Parathyroid adenoma (tissue), 2 donors: ENCODE data around the gene NPBWR2.
"Not testable (repeated sequence)": the region's sequence is repeated elsewhere in the genome, so short reads cannot be mapped to it uniquely, and the experiment has no call there.

ENCODE experiments used
- H2AFZ ChIP-seq: fragments of 300-600 bp; sonication (generic); one replicate; pipeline ENCODE4 v1.7.0; 2017; ENCODE audit warnings: antibody characterized with exemption, mild to moderate bottlenecking
- H3K27ac ChIP-seq: fragments of 300-600 bp; sonication (generic); one replicate; pipeline ENCODE4 v1.7.0; 2017
- H3K27me3 ChIP-seq: fragments of 300-600 bp; sonication (generic); one replicate; pipeline ENCODE4 v1.7.0; 2017; ENCODE audit warnings: low read length; ENCODE audit not compliant: control insufficient read depth, insufficient read depth
- H3K36me3 ChIP-seq: fragments of 300-600 bp; sonication (generic); one replicate; pipeline ENCODE4 v1.7.0; 2017; ENCODE audit warnings: low read length; ENCODE audit not compliant: control insufficient read depth, insufficient read depth
- H3K4me1 ChIP-seq: fragments of 300-600 bp; sonication (generic); one replicate; pipeline ENCODE4 v1.7.0; 2017; ENCODE audit warnings: control low read depth
- H3K4me2 ChIP-seq: fragments of 300-600 bp; sonication (generic); one replicate; pipeline ENCODE4 v1.7.0; 2017; ENCODE audit warnings: low read length
- H3K4me3 ChIP-seq: fragments of 300-600 bp; sonication (generic); one replicate; pipeline ENCODE4 v1.7.0; 2017; ENCODE audit warnings: low read depth, low read length
- H3K79me2 ChIP-seq: fragments of 300-600 bp; sonication (generic); one replicate; pipeline ENCODE4 v1.7.0; 2017; ENCODE audit warnings: control low read depth
- H3K9ac ChIP-seq: fragments of 300-600 bp; sonication (generic); one replicate; pipeline ENCODE4 v1.7.0; 2017; ENCODE audit warnings: mild to moderate bottlenecking
- H3K9me3 ChIP-seq: fragments of 300-600 bp; sonication (generic); one replicate; pipeline ENCODE4 v1.7.0; 2017; ENCODE audit warnings: low read length; ENCODE audit not compliant: control insufficient read depth
- CTCF ChIP-seq: fragments of 300-600 bp; sonication (generic); IDR thresholded peaks from one replicate; pipeline ENCODE4 v1.7.0; 2017; ENCODE audit warnings: antibody characterized with exemption, mild to moderate bottlenecking
- donor health status: primary hyperparathyroidism.

NPBWR2 gene

GRCh38 chr20:64129146-64129782, 21.9 kb upstream of the NPBWR2 start:
- Histone ChIP-seq H3K4me3 (no peak overlapping the region), H3K27ac (no peak overlapping the region), H3K9me3 (no peaks in the 10 kb centered on the region), H3K27me3 (no peaks in the 10 kb centered on the region), H3K4me2 (no peak overlapping the region), H2AFZ (no peak overlapping the region), H3K9ac (no peak overlapping the region), H3K79me2 (peaks cover 25% of the 10 kb centered on the region), H3K4me1 (no peaks in the 10 kb centered on the region), H3K36me3 (no peaks in the 10 kb centered on the region)
- TF ChIP-seq CTCF: no peak

GRCh38 chr20:64123517-64123916, 16.2 kb upstream of the NPBWR2 start:
- not testable (repeated sequence) for H3K27me3 ChIP-seq, H2AFZ ChIP-seq, H3K9ac ChIP-seq, H3K79me2 ChIP-seq, H3K4me2 ChIP-seq, H3K4me3 ChIP-seq, H3K27ac ChIP-seq, H3K36me3 ChIP-seq, H3K9me3 ChIP-seq
- peaks cover 11% of the 10 kb centered on the region for H3K4me1 ChIP-seq

DNA sequence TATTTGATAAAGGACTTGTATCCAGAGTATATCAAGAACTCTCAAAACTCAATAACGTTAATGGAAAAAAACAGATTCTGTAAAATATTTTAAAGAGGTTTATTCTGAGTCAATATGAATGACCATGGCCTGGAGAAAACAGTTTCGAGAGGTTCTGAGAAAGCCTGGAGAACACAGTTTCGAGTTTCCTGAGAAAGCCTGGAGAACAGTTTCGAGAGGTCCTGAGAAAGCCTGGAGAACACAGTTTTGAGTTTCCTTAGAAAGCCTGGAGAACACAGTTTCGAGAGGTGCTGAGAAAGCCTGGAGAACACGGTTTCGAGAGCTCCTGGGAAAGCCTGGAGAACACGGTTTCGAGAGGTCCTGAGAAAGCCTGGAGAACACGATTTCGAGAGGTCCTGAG, 15.6 kb upstream of the NPBWR2 start:
- H3K79me2 ChIP-seq, H3K36me3 ChIP-seq, H3K9ac ChIP-seq, H3K4me3 ChIP-seq, H3K27me3 ChIP-seq, H3K27ac ChIP-seq, H3K4me2 ChIP-seq, H2AFZ ChIP-seq, H3K9me3 ChIP-seq: not testable (repeated sequence)
- H3K4me1 ChIP-seq: peaks cover 11% of the 10 kb centered on the region

- no peak overlapping the region for H3K4me2 ChIP-seq
- H3K9ac ChIP-seq: no peak overlapping the region
- H3K79me2 ChIP-seq: peaks cover 8% of the 10 kb centered on the region
- no peaks in the 10 kb centered on the region for H3K27me3 ChIP-seq
- H3K4me3 ChIP-seq: no peak overlapping the region
- H3K36me3 ChIP-seq: no peaks in the 10 kb centered on the region
- H2AFZ ChIP-seq: no peak overlapping the region
- no peak for TF ChIP-seq CTCF
- peaks cover 16% of the 10 kb centered on the region for H3K4me1 ChIP-seq
- H3K9me3 ChIP-seq: no peaks in the 10 kb centered on the region
- no peak overlapping the region for H3K27ac ChIP-seq
Measured at GRCh38 chr20:64121586-64121985, 14.2 kb upstream of the NPBWR2 start.

GRCh38 chr20:64119681-64120341, 12.4 kb upstream of the NPBWR2 start:
- Histone ChIP-seq H3K79me2 (peaks cover 8% of the 10 kb centered on the region), H3K27ac (peak overlapping the region; percentile 85), H3K4me2 (peak overlapping the region; percentile 16), H3K4me3 (no peak overlapping the region), H3K36me3 (no peaks in the 10 kb centered on the region), H3K9ac (no peak overlapping the region), H3K9me3 (no peaks in the 10 kb centered on the region), H3K4me1 (peaks cover 25% of the 10 kb centered on the region), H3K27me3 (no peaks in the 10 kb centered on the region), H2AFZ (peak overlapping the region; percentile 54)
- no peak for TF ChIP-seq CTCF

DNA sequence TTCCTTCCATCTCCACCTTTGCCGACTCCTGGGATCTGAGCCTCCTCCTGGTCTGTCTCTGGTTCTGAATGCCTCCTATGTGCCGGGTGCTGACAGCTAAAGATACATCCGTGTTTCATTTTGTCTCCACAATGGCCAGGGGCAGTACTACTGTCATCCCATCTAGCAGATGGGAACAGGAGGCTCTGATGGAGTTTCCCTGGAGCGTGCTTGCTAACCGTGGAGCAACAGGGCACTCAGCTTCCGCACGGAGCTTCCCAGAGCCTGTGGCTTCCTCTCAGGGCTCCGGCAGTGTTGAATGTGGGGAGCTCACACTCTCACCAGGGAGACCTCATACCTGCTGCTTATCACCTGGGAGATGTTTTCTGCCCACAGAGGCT, 11.9 kb upstream of the NPBWR2 start:
- TF ChIP-seq CTCF: no peak
- Histone ChIP-seq H3K4me1 (peaks cover 25% of the 10 kb centered on the region), H3K9me3 (no peaks in the 10 kb centered on the region), H3K9ac (no peak overlapping the region), H2AFZ (peak overlapping the region; percentile 19), H3K4me3 (no peak overlapping the region), H3K27ac (peak overlapping the region; percentile 85), H3K79me2 (peaks cover 8% of the 10 kb centered on the region), H3K36me3 (no peaks in the 10 kb centered on the region), H3K4me2 (no peak overlapping the region), H3K27me3 (no peaks in the 10 kb centered on the region)

- H2AFZ ChIP-seq, H3K9ac ChIP-seq, H3K36me3 ChIP-seq, H3K9me3 ChIP-seq, H3K79me2 ChIP-seq, H3K4me2 ChIP-seq, H3K4me3 ChIP-seq, H3K27me3 ChIP-seq: not testable (repeated sequence)
- H3K27ac ChIP-seq: peak overlapping the region; percentile 65
- peaks cover 39% of the 10 kb centered on the region for H3K4me1 ChIP-seq
Measured at GRCh38 chr20:64117432-64117777, 10.0 kb upstream of the NPBWR2 start.
